ENCODE measurements around the gene B3GALT5.
"Not testable (repeated sequence)": the region's sequence is repeated elsewhere in the genome, so short reads cannot be mapped to it uniquely, and the experiment has no call there.

B3GALT5 gene

DNA sequence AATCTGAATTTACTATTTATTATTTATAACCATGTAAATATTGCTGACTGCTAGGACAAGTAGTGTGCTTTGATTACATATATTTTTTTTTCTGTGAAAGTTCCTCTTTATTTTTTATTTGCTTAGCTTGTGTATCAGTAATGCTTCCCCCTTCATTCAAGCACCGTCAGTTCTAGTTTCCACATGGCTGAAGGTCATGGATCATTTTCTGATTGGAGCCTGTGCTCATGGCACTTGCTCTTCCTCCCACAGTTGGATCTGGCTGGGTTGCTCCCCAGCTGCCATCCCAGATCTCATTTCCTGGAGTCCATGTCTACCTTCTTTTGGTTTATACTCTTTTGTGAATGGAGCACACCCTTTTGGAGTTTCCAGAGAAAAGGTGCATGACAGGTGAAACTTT, 75.3 kb downstream of the B3GALT5 start:
- in situ Hi-C loops (cut with HindIII; ENCODE audit: low sequenced_read_pairs): no loop called here
- no peak for DNase-seq (ENCODE audit: low read depth)
- TF ChIP-seq CTCF (IDR thresholded peaks at IDR 0.05; ENCODE audit: low read depth, low read length, missing control alignments): no peak
- H3K4me3 ChIP-seq (ENCODE audit: low read depth, low read length): no peak overlapping the region

DNA sequence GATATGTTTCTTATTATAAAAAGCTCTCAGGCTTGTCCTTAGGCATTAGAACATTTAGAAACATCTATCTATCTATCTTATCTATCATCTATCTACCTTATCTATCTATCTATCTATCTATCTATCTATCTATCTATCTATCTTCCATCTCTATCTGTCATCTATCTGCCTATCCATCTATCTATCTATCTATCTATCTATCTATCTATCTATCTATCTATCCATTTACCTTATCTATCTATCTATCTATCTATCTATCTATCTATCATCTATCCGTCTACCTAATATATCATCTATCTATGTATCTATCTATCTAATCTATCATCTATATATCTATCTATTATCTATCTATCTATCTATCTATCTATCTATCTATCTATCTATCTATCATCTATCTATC, 77.1 kb downstream of the B3GALT5 start:
- in situ Hi-C loops (cut with HindIII; ENCODE audit: low sequenced_read_pairs); H3K4me3 ChIP-seq (ENCODE audit: low read depth, low read length); DNase-seq (ENCODE audit: low read depth): not testable (repeated sequence)

GRCh38 chr21:39690454-39690853, 77.7 kb downstream of the B3GALT5 start:
- no peak for DNase-seq (ENCODE audit: low read depth)
- in situ Hi-C loops (cut with HindIII; ENCODE audit: low sequenced_read_pairs): no loop called here
- TF ChIP-seq CTCF (IDR thresholded peaks at IDR 0.05; ENCODE audit: low read depth, low read length, missing control alignments): no peak

DNA sequence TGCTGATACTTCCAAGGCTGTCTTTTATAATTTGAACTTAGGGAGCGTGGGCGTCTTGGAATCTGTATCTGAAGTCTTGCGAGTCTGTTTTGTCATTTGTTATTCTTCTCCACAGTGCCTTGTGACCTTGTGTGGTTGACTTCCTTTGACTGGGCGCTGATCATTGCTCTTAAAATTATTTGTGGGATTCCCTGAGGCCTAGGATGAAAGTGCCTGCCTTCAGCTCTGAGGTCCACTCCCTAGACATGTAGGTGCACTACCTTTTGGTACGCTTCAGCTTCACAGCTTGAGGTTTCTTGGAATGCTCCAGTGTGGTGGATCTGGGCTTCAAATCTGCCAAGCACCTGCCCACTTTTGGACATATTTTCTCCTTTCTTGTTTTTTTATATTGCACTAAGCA, 82.0 kb downstream of the B3GALT5 start:
- H3K4me3 ChIP-seq (ENCODE audit: low read depth, low read length): no peak overlapping the region
- DNase-seq (ENCODE audit: low read depth): no peak
- in situ Hi-C loops (cut with HindIII; ENCODE audit: low sequenced_read_pairs): no loop called here
- TF ChIP-seq CTCF (IDR thresholded peaks at IDR 0.05; ENCODE audit: low read depth, low read length, missing control alignments): no peak

More at GRCh38 chr21:39690454-39690853, 77.7 kb downstream of the B3GALT5 start:
- H3K4me3 ChIP-seq (ENCODE audit: low read depth, low read length): no peak overlapping the region

DNA sequence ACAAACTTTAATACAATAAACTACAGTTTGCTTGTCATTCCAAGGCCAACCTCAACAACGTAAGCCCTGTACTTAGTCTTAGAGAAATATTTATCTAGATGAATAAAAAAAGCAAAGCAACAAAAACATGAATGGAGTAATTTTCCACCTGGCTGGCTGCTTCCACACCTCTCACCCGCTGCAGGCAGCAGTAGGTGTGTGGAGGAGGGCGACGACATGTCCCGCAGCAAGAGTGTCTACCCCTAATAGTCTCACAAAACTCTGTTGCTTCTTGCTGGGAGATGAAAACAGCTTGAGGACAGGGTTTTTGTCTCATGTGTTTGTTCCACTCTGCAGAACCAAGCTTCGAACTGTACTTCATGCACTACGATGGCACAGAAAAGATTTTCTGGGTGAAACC, 83.5 kb downstream of the B3GALT5 start:
- in situ Hi-C loops (cut with HindIII; ENCODE audit: low sequenced_read_pairs): no loop called here
- no peak for TF ChIP-seq CTCF (IDR thresholded peaks at IDR 0.05; ENCODE audit: low read depth, low read length, missing control alignments)
- no peak overlapping the region for H3K4me3 ChIP-seq (ENCODE audit: low read depth, low read length)
- no peak for DNase-seq (ENCODE audit: low read depth)

DNA sequence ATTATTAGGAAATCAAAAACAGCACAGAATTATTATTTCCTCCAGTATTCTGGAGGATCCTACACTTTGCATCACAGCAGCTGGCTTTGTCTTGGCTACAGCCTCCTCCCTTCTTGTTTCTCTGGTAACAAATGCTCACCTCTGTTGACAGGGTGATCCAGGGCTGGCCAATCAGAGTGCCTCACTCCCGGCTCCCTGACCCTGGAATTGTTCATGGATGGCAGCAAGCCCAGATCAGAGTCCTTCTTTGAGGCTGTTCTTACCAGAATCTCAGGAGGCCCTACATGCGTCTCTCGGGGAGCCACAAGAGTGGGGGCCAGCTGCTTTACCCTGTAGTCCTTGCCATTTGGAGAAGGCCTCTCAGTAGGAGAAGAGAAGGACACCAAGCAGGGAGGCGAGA, 83.9 kb downstream of the B3GALT5 start:
- in situ Hi-C loops (cut with HindIII; ENCODE audit: low sequenced_read_pairs): no loop called here
- TF ChIP-seq CTCF (IDR thresholded peaks at IDR 0.05; ENCODE audit: low read depth, low read length, missing control alignments): no peak
- no peak overlapping the region for H3K4me3 ChIP-seq (ENCODE audit: low read depth, low read length)
- no peak for DNase-seq (ENCODE audit: low read depth)

- DNase-seq (ENCODE audit: low read depth): no peak
- in situ Hi-C loops (cut with HindIII; ENCODE audit: low sequenced_read_pairs): loop anchor here (10.0 kb wide), 1 partner anchor 186 kb away; no protein-coding TSS in a partner anchor
- H3K4me3 ChIP-seq (ENCODE audit: low read depth, low read length): no peak overlapping the region
- TF ChIP-seq CTCF (IDR thresholded peaks at IDR 0.05; ENCODE audit: low read depth, low read length, missing control alignments): no peak
These were observed 87.6 kb downstream of the B3GALT5 start for GRCh38 chr21:39700318-39700717.
